NCI-H748 (cell line): ENCODE measurements around the gene CASZ1.

ENCODE experiments used
- DNase-seq: peaks from one replicate; lab custom pipeline; 2025; ENCODE audit not compliant: unreplicated experiment; lab: John Stamatoyannopoulos, UW

Gene CASZ1

GRCh38 chr1:10709165-10709564, 87.3 kb downstream of the CASZ1 start:
- no peak for DNase-seq

GRCh38 chr1:10708757-10709156, 87.7 kb downstream of the CASZ1 start:
- no peak for DNase-seq

GRCh38 chr1:10707208-10707607, 89.2 kb downstream of the CASZ1 start:
- DNase-seq: no peak

GRCh38 chr1:10706376-10706913, 90.0 kb downstream of the CASZ1 start:
- no peak for DNase-seq

- DNase-seq: no peak
Observed at GRCh38 chr1:10705953-10706352, 90.5 kb downstream of the CASZ1 start.

GRCh38 chr1:10704368-10704882, 92.0 kb downstream of the CASZ1 start:
- peak; percentile 5 for DNase-seq

- no peak for DNase-seq
Observed at GRCh38 chr1:10703702-10704101, 92.7 kb downstream of the CASZ1 start.

- DNase-seq: no peak
Observed at GRCh38 chr1:10701145-10701544, 95.3 kb downstream of the CASZ1 start.

- no peak for DNase-seq
Observed at GRCh38 chr1:10699470-10699835, 97.0 kb downstream of the CASZ1 start.

GRCh38 chr1:10698726-10699469, 97.5 kb downstream of the CASZ1 start:
- no peak for DNase-seq

GRCh38 chr1:10697621-10698160, 98.8 kb downstream of the CASZ1 start:
- DNase-seq: no peak

- no peak for DNase-seq
Observed at GRCh38 chr1:10696977-10697376, 99.5 kb downstream of the CASZ1 start.

GRCh38 chr1:10694633-10695627, 101.5 kb downstream of the CASZ1 start:
- DNase-seq: peak; percentile 87

- DNase-seq: peak; percentile 84
Observed at GRCh38 chr1:10694274-10694632, 102.2 kb downstream of the CASZ1 start.

- peak; percentile 42 for DNase-seq
Observed at GRCh38 chr1:10693497-10694273, 102.8 kb downstream of the CASZ1 start.

- no peak for DNase-seq
Observed at GRCh38 chr1:10693152-10693496, 103.3 kb downstream of the CASZ1 start.

- peak; percentile 38 for DNase-seq
Observed at GRCh38 chr1:10692401-10693021, 103.9 kb downstream of the CASZ1 start.

GRCh38 chr1:10691740-10692125, 104.7 kb downstream of the CASZ1 start:
- no peak for DNase-seq

GRCh38 chr1:10691075-10691739, 105.2 kb downstream of the CASZ1 start:
- no peak for DNase-seq

- no peak for DNase-seq
Observed at GRCh38 chr1:10690484-10690883, 106.0 kb downstream of the CASZ1 start.
